PC-3 (cell line): ENCODE measurements around the gene RRAS. TPM values are rescaled to one million over a fixed set of nuclear protein-coding genes. Genes with fewer than 3 reads are reported as not detected.

Experiments
- ATAC-seq: fragments of 200-7000 bp; cut with Tn5 transposase; 2 replicates; pipeline ENCODE4 v1.9.1; 2020; ENCODE audit warnings: mild to moderate bottlenecking, moderate library complexity
- BruUV-seq: library from RNA; stranded (reverse); fragments of 400-500 nt; replicated peaks from 2 replicates; lab custom pipeline; 2021; lab: Mats Ljungman, UMichigan
- CTCF ChIA-PET: fragments of 300-600 bp; sonication (Branson Sonifier 250); formaldehyde crosslinking; loops from one replicate; lab custom pipeline; 2022; ENCODE audit warnings: antibody characterized with exemption; lab: Charles Lee
- POLR2A ChIA-PET: fragments of 300-600 bp; sonication (Branson Sonifier 250); formaldehyde crosslinking; loops from one replicate; lab custom pipeline; 2022; ENCODE audit warnings: antibody characterized with exemption; ENCODE audit not compliant: unreplicated experiment; lab: Charles Lee
- DNase-seq: peaks from one replicate; pipeline ENCODE4 v3.0.0-alpha.2; 2015
- H2AFZ ChIP-seq: fragments of 300-600 bp; sonication (generic); 2 replicates; pipeline ENCODE4 v1.6.0; 2016; ENCODE audit warnings: antibody characterized with exemption, low read length
- H3F3A ChIP-seq: fragments of 300-600 bp; sonication (generic); one replicate; pipeline ENCODE4 v1.6.0; 2017; ENCODE audit warnings: antibody characterized with exemption, low read length, control low read depth, mild to moderate bottlenecking; ENCODE audit not compliant: unreplicated experiment
- H3K27ac ChIP-seq: fragments of 300-600 bp; sonication (generic); 2 replicates; pipeline ENCODE4 v1.5.1; 2016; ENCODE audit warnings: mild to moderate bottlenecking, low read length
- H3K27me3 ChIP-seq: fragments of 300-600 bp; sonication (generic); 2 replicates; pipeline ENCODE4 v1.6.1; 2016; ENCODE audit warnings: low read length, mixed read lengths
- H3K36me3 ChIP-seq: fragments of 300-600 bp; sonication (generic); 2 replicates; pipeline ENCODE4 v1.6.1; 2016; ENCODE audit warnings: low read depth, mixed run types, low read length, mixed read lengths
- H3K4me1 ChIP-seq: fragments of 300-600 bp; sonication (generic); 2 replicates; pipeline ENCODE4 v1.5.1; 2016; ENCODE audit warnings: low read length; ENCODE audit not compliant: insufficient read depth
- H3K4me2 ChIP-seq: fragments of 300-600 bp; sonication (generic); 2 replicates; pipeline ENCODE4 v1.6.0; 2016; ENCODE audit warnings: low read length
- H3K4me3 ChIP-seq: fragments of 300-600 bp; sonication (generic); 2 replicates; pipeline ENCODE4 v1.5.1; 2016; ENCODE audit warnings: mild to moderate bottlenecking, low read length, mixed read lengths
- H3K79me2 ChIP-seq: fragments of 300-600 bp; sonication (generic); 2 replicates; pipeline ENCODE4 v1.6.1; 2017; ENCODE audit warnings: low read length, mixed read lengths
- H3K9ac ChIP-seq: fragments of 300-600 bp; sonication (generic); 2 replicates; pipeline ENCODE4 v1.6.0; 2016; ENCODE audit warnings: mild to moderate bottlenecking, low read length
- H3K9me2 ChIP-seq: fragments of 300-600 bp; sonication (generic); replicated peaks from 2 replicates; pipeline ENCODE4 v1.6.1; 2016; ENCODE audit warnings: mixed run types, low read length, mixed read lengths
- H3K9me3 ChIP-seq: fragments of 300-600 bp; sonication (generic); 2 replicates; pipeline ENCODE4 v1.6.1; 2016; ENCODE audit warnings: low read length, mixed read lengths
- H4K20me1 ChIP-seq: fragments of 300-600 bp; sonication (generic); 2 replicates; pipeline ENCODE4 v1.6.1; 2016; ENCODE audit warnings: low read length, mixed read lengths
- EZH2 ChIP-seq: fragments of 300-600 bp; sonication (generic); IDR thresholded peaks from one replicate; pipeline ENCODE4 v1.6.1; 2017; ENCODE audit warnings: antibody characterized with exemption, mild to moderate bottlenecking, low read length; ENCODE audit not compliant: unreplicated experiment
- EZH2phosphoT487 ChIP-seq: fragments of 300-600 bp; sonication (generic); IDR thresholded peaks from 2 replicates; pipeline ENCODE4 v1.6.1; 2018; ENCODE audit warnings: mild to moderate bottlenecking, antibody characterized with exemption, low read length, borderline replicate concordance
- intact Hi-C: fragments of 100-400 bp; cut with micrococcal nuclease; formaldehyde crosslinking; loops from 2 replicates; pipeline ENCODE4 v1.9.0; 2023
- total RNA-seq: library from RNA; depleted of rRNA; stranded (reverse); fragments of >200 nt; gene quantifications from 2 replicates; pipeline ENCODE4 v1.2.3, GENCODE V29; 2014
- TF ChIP-seq, protein P1 (sequence below): fragments of 300-600 bp; sonication (generic); conservative IDR thresholded peaks from 2 replicates; pipeline ENCODE4 v1.5.1; 2017; ENCODE audit warnings: antibody characterized with exemption, low read depth, mild to moderate bottlenecking, low read length

RRAS gene
- total RNA-seq, 1 experiment from 2014 or later, result 32.0 TPM

DNA sequence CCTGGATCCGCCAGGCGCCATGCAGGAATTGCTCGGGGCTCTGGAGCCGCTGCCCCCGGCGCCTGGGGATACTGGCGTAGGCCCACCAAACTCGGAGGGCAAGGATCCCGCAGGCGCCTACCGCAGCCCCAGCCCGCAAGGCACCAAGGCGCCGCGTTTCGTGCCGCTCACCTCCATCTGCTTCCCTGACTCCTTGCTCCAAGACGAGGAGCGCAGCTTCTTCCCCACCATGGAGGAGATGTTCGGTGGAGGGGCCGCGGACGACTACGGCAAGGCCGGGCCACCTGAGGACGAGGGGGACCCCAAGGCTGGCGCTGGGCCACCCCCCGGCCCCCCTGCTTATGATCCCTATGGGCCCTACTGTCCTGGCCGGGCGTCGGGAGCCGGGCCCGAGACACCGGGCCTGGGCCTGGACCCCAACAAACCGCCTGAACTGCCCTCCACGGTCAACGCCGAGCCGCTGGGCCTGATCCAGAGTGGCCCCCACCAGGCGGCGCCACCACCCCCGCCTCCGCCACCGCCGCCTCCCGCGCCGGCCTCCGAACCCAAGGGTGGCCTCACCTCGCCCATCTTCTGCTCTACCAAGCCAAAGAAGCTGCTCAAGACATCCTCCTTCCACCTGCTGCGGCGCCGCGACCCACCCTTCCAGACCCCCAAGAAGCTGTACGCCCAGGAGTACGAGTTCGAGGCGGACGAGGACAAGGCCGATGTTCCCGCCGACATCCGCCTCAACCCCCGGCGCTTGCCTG lies 42.8 kb downstream of the RRAS start:
- peaks cover 12% of the 10 kb centered on the region for H4K20me1 ChIP-seq
- H3K9ac ChIP-seq, result no peak overlapping the region
- ChIA-PET POLR2A (no interaction called here), CTCF (no interaction called here)
- BruUV-seq, result no TSS peak
- intact Hi-C loops, result no loop called here
- no peak overlapping the region for H2AFZ ChIP-seq
- TF ChIP-seq EZH2phosphoT487, result no peak
- TF ChIP-seq, protein P1, sequence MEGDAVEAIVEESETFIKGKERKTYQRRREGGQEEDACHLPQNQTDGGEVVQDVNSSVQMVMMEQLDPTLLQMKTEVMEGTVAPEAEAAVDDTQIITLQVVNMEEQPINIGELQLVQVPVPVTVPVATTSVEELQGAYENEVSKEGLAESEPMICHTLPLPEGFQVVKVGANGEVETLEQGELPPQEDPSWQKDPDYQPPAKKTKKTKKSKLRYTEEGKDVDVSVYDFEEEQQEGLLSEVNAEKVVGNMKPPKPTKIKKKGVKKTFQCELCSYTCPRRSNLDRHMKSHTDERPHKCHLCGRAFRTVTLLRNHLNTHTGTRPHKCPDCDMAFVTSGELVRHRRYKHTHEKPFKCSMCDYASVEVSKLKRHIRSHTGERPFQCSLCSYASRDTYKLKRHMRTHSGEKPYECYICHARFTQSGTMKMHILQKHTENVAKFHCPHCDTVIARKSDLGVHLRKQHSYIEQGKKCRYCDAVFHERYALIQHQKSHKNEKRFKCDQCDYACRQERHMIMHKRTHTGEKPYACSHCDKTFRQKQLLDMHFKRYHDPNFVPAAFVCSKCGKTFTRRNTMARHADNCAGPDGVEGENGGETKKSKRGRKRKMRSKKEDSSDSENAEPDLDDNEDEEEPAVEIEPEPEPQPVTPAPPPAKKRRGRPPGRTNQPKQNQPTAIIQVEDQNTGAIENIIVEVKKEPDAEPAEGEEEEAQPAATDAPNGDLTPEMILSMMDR, result no peak
- no peak for TF ChIP-seq EZH2
- ATAC-seq (no peak), DNase-seq (no peak)
- no peaks in the 10 kb centered on the region for H3K9me3 ChIP-seq
- H3K27me3 ChIP-seq, result no peaks in the 10 kb centered on the region
- no peak overlapping the region for H3K4me3 ChIP-seq
- no peak overlapping the region for H3K27ac ChIP-seq
- H3K9me2 ChIP-seq, result no peaks in the 10 kb centered on the region
- H3F3A ChIP-seq, result no peaks in the 10 kb centered on the region
- H3K4me2 ChIP-seq, result no peak overlapping the region
- H3K79me2 ChIP-seq, result peaks cover 59% of the 10 kb centered on the region
- peaks cover 56% of the 10 kb centered on the region for H3K36me3 ChIP-seq
- peaks cover 7% of the 10 kb centered on the region; the same call in 1 of the 2 replicates for H3K4me1 ChIP-seq

DNA sequence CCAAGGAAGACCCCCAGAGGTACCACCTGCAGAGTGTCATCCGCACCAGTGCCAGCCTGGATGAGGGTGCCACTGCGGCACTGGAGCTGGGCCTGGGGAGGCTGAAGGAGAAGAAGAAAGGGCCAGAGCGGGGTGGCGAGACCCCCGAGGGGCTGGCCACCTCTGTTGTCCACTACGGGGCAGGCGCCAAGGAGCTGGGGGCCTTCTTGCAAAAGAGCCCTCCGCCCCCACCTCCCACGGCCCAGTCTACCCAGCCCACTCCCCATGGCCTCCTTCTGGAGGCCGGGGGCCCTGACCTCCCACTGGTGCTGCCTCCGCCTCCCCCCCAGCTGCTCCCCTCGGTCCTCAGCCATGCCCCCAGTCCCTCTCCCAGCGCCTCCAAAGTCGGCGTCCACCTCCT lies 43.5 kb downstream of the RRAS start:
- peaks cover 64% of the 10 kb centered on the region for H3K79me2 ChIP-seq
- POLR2A ChIA-PET, result interaction anchor here (0.7 kb wide), 1 partner anchor 68 kb away, joined by 5 read pairs; no protein-coding TSS in a partner anchor

More for the DNA sequence above, 43.5 kb downstream of the RRAS start:
- Histone ChIP-seq H4K20me1 (peaks cover 12% of the 10 kb centered on the region), H2AFZ (no peak overlapping the region), H3K9me2 (no peaks in the 10 kb centered on the region), H3K36me3 (peaks cover 53% of the 10 kb centered on the region), H3K4me1 (peaks cover 7% of the 10 kb centered on the region; the same call in 1 of the 2 replicates), H3F3A (no peaks in the 10 kb centered on the region), H3K9me3 (no peaks in the 10 kb centered on the region), H3K4me2 (no peak overlapping the region), H3K9ac (no peak overlapping the region), H3K27ac (no peak overlapping the region), H3K4me3 (no peak overlapping the region), H3K27me3 (no peaks in the 10 kb centered on the region)
- no peak for ATAC-seq
- TF ChIP-seq EZH2 (no peak), EZH2phosphoT487 (no peak)
- TF ChIP-seq, protein P1, result no peak
- intact Hi-C loops, result no loop called here
- DNase-seq, result no peak
- CTCF ChIA-PET, result no interaction called here
- no TSS peak for BruUV-seq
